ENCODE measurements around the gene WWOX.

- TF ChIP-seq CTCF (IDR thresholded peaks at IDR 0.05) = no peak
- no peak for TF ChIP-seq POLR2A (IDR thresholded peaks at IDR 0.05)
Measured at GRCh38 chr16:78745108-78746019, 645.9 kb downstream of the WWOX start.
